H1 (cell line): Measurements from ENCODE around the gene LILRB4. TPM values are rescaled to one million over a fixed set of nuclear protein-coding genes. Genes with fewer than 3 reads are reported as not detected.

Experiments used
- CTCF ChIA-PET: fragments of 300-600 bp; sonication (Branson Sonifier 250); formaldehyde crosslinking; loops from one replicate; lab custom pipeline; 2021; ENCODE audit not compliant: partially characterized antibody; lab: Charles Lee
- POLR2A ChIA-PET: fragments of 300-600 bp; sonication (Branson Sonifier 250); formaldehyde crosslinking; loops from one replicate; lab custom pipeline; 2021; ENCODE audit warnings: inconsistent platforms; ENCODE audit not compliant: partially characterized antibody; lab: Charles Lee
- DNase-seq, 2 experiments: peaks; one replicate each; pipeline versions ENCODE4 v3.0.0 to v3.0.0-alpha.2; 2010 to 2022; ENCODE audit warnings: low spot score in 2 of 2, low read depth in 1 of 2, mixed read lengths in 1 of 2
- FAIRE-seq: peaks from 2 replicates; lab custom pipeline; 2011; peaks lifted over from hg19 to GRCh38; lab: Jason Lieb, UNC
- H2AFZ ChIP-seq: 2 replicates; pipeline ENCODE4 v1.8.1; 2012; ENCODE audit warnings: low read length, inconsistent platforms
- H2AK5ac ChIP-seq: 2 replicates; pipeline ENCODE4 v1.6.1; 2013; ENCODE audit warnings: low read depth, low read length
- H2BK120ac ChIP-seq: replicated peaks from 2 replicates; pipeline ENCODE3; 2013; ENCODE audit warnings: low read depth, low read length, inconsistent platforms
- H2BK12ac ChIP-seq: 2 replicates; pipeline ENCODE4 v1.6.1; 2013; ENCODE audit warnings: low read depth, low read length
- H2BK15ac ChIP-seq: 2 replicates; pipeline ENCODE4 v1.6.1; 2013; ENCODE audit warnings: low read length
- H2BK20ac ChIP-seq: 2 replicates; pipeline ENCODE4 v1.6.1; 2013; ENCODE audit warnings: low read length
- H2BK5ac ChIP-seq: 2 replicates; pipeline ENCODE4 v1.6.1; 2013; ENCODE audit warnings: low read depth, low read length
- H3K14ac ChIP-seq: 2 replicates; pipeline ENCODE4 v1.6.1; 2013; ENCODE audit warnings: inconsistent platforms; ENCODE audit not compliant: insufficient read length
- H3K18ac ChIP-seq: 2 replicates; pipeline ENCODE4 v1.6.1; 2013; ENCODE audit warnings: low read length; ENCODE audit errors: extremely low read depth
- H3K23ac ChIP-seq: 2 replicates; pipeline ENCODE4 v1.6.1; 2013; ENCODE audit warnings: inconsistent platforms; ENCODE audit not compliant: insufficient read length
- H3K23me2 ChIP-seq: 2 replicates; pipeline ENCODE4 v1.6.1; 2013; ENCODE audit warnings: low read depth, low read length
- H3K27ac ChIP-seq: 2 replicates; pipeline ENCODE4 v1.6.1; 2011; ENCODE audit warnings: low read depth, low read length, inconsistent platforms
- H3K27me3 ChIP-seq, 4 experiments: replicated peaks in 1 of 4; 1 replicate in 1 of 4; 2 replicates in 3 of 4; pipeline versions ENCODE4 v1.6.1 to v1.8.1; 2011 to 2013; ENCODE audit warnings: low read length in 3 of 4, mild to moderate bottlenecking in 3 of 4, inconsistent platforms in 2 of 4, mixed read lengths in 2 of 4, moderate library complexity in 1 of 4; ENCODE audit not compliant: control insufficient read depth in 3 of 4, insufficient read depth in 3 of 4; ENCODE audit errors: extremely low read depth in 1 of 4
- H3K36me3 ChIP-seq, 4 experiments: 2 replicates each; pipeline versions ENCODE4 v1.6.1 to v1.8.1; 2011 to 2013; ENCODE audit warnings: mild to moderate bottlenecking in 4 of 4, low read length in 3 of 4, moderate library complexity in 2 of 4, control low read depth in 1 of 4, inconsistent platforms in 1 of 4; ENCODE audit not compliant: insufficient read depth in 4 of 4, control insufficient read depth in 2 of 4
- H3K4ac ChIP-seq: replicated peaks from 2 replicates; pipeline ENCODE3; 2013; ENCODE audit warnings: low read length, low read depth, mixed read lengths, inconsistent platforms; ENCODE audit not compliant: insufficient read length
- H3K4me1 ChIP-seq, 4 experiments: replicated peaks in 1 of 4; 1 replicate in 1 of 4; 2 replicates in 3 of 4; pipeline versions ENCODE4 v1.6.1 to v1.8.1; 2011 to 2013; ENCODE audit warnings: low read length in 3 of 4, inconsistent platforms in 2 of 4, mixed read lengths in 1 of 4; ENCODE audit not compliant: insufficient read depth in 4 of 4, control insufficient read depth in 3 of 4
- H3K4me2 ChIP-seq, 2 experiments: 2 replicates each; pipeline versions ENCODE4 v1.6.1 to v1.8.1; 2011 to 2013; ENCODE audit warnings: low read depth in 2 of 2, low read length in 2 of 2, control low read depth in 1 of 2, inconsistent platforms in 1 of 2, mild to moderate bottlenecking in 1 of 2; ENCODE audit not compliant: insufficient read depth in 1 of 2
- H3K4me3 ChIP-seq, 4 experiments: fragments of 200-600, 300-600 bp in 1 of 4; sonication (generic), shearing (Covaris generic), sonication (Bioruptor Twin) in 1 of 4; 2 replicates each; pipeline versions ENCODE4 v1.5.1 to v1.8.1; 2011 to 2016; ENCODE audit warnings: low read length in 4 of 4, low read depth in 3 of 4, control low read depth in 2 of 4, inconsistent platforms in 2 of 4, mild to moderate bottlenecking in 2 of 4, mixed read lengths in 1 of 4, moderate library complexity in 1 of 4; ENCODE audit not compliant: insufficient read depth in 2 of 4; ENCODE audit errors: extremely low read depth in 1 of 4
- H3K56ac ChIP-seq: replicated peaks from 2 replicates; pipeline ENCODE3; 2013; ENCODE audit warnings: low read depth, mild to moderate bottlenecking, mixed read lengths, low read length, inconsistent platforms; ENCODE audit not compliant: insufficient read length
- H3K79me1 ChIP-seq: 2 replicates; pipeline ENCODE4 v1.6.1; 2013; ENCODE audit warnings: low read depth, low read length, control low read depth
- H3K79me2 ChIP-seq, 2 experiments: 2 replicates each; pipeline versions ENCODE4 v1.6.1 to v1.8.1; 2012 to 2013; ENCODE audit warnings: low read length in 2 of 2, mild to moderate bottlenecking in 2 of 2, inconsistent platforms in 1 of 2; ENCODE audit not compliant: insufficient read depth in 2 of 2, control insufficient read depth in 1 of 2
- H3K9ac ChIP-seq, 4 experiments: replicated peaks in 1 of 4; 1 replicate in 1 of 4; 2 replicates in 3 of 4; pipeline versions ENCODE4 v1.6.1 to v1.8.1; 2011 to 2013; ENCODE audit warnings: low read depth in 3 of 4, low read length in 3 of 4, control low read depth in 2 of 4, mild to moderate bottlenecking in 2 of 4, moderate library complexity in 2 of 4, inconsistent platforms in 1 of 4; ENCODE audit errors: extremely low read depth in 1 of 4
- H3K9me3 ChIP-seq, 2 experiments: 2 replicates each; pipeline versions ENCODE4 v1.6.1 to v1.8.1; 2012 to 2013; ENCODE audit warnings: mild to moderate bottlenecking in 2 of 2, moderate library complexity in 2 of 2, control low read depth in 1 of 2, inconsistent platforms in 1 of 2, low read depth in 1 of 2, low read length in 1 of 2, mixed read lengths in 1 of 2; ENCODE audit not compliant: insufficient read depth in 2 of 2
- H4K20me1 ChIP-seq, 2 experiments: replicated peaks in 1 of 2; 2 replicates each; pipeline versions ENCODE3 to v1.8.1; 2011 to 2013; ENCODE audit warnings: inconsistent platforms in 2 of 2, low read length in 2 of 2, mild to moderate bottlenecking in 1 of 2; ENCODE audit not compliant: insufficient read depth in 2 of 2, control insufficient read depth in 1 of 2
- H4K5ac ChIP-seq: 2 replicates; pipeline ENCODE4 v1.6.1; 2013; ENCODE audit warnings: low read length, low read depth, mixed read lengths, inconsistent platforms; ENCODE audit not compliant: insufficient read length
- H4K8ac ChIP-seq: 2 replicates; pipeline ENCODE4 v1.8.0; 2013; ENCODE audit warnings: mild to moderate bottlenecking, moderate library complexity, low read length, inconsistent platforms; ENCODE audit not compliant: insufficient read depth; ENCODE audit errors: extremely low read depth
- H4K91ac ChIP-seq: replicated peaks from 2 replicates; pipeline ENCODE3; 2013; ENCODE audit warnings: low read length, mixed read lengths, inconsistent platforms; ENCODE audit not compliant: insufficient read length
- ATF3 ChIP-seq: IDR thresholded peaks from 2 replicates; pipeline ENCODE4 v1.6.1; 2011; ENCODE audit warnings: low read depth, mild to moderate bottlenecking, low read length; ENCODE audit not compliant: insufficient read depth
- BCL11A ChIP-seq, 2 experiments: IDR thresholded peaks; one replicate each; pipeline ENCODE4 v1.6.1; 2011; ENCODE audit warnings: low read depth in 2 of 2, low read length in 2 of 2, mild to moderate bottlenecking in 2 of 2
- CBX5 ChIP-seq: fragments of 300-800, 300-1000 bp; sonication (generic); IDR thresholded peaks from 2 replicates; pipeline ENCODE4 v1.7.1; 2016; ENCODE audit warnings: antibody characterized with exemption, low read length, low read depth
- CTBP2 ChIP-seq: IDR thresholded peaks from 2 replicates; pipeline ENCODE4 v1.7.0; 2011; ENCODE audit warnings: borderline replicate concordance, mild to moderate bottlenecking, moderate library complexity, mixed read lengths, low read length; ENCODE audit not compliant: insufficient read depth, insufficient read length
- CTCF ChIP-seq, 3 experiments: IDR thresholded peaks; 1 replicate in 2 of 3; 2 replicates in 1 of 3; pipeline versions ENCODE4 v1.5.1 to v1.6.1; 2011; ENCODE audit warnings: low read length in 3 of 3, mild to moderate bottlenecking in 3 of 3, inconsistent platforms in 2 of 3, low read depth in 1 of 3, moderate library complexity in 1 of 3; ENCODE audit not compliant: insufficient read depth in 1 of 3; ENCODE audit errors: control extremely low read depth in 1 of 3
- KDM5A ChIP-seq: fragments of 200-600 bp; IDR thresholded peaks from 2 replicates; pipeline ENCODE4 v1.7.1; 2012; ENCODE audit warnings: mild to moderate bottlenecking, low read length, inconsistent platforms, mixed read lengths
- RXRA ChIP-seq: IDR thresholded peaks from 2 replicates; pipeline ENCODE4 v1.6.1; 2011; ENCODE audit warnings: low read depth, mild to moderate bottlenecking, low read length, moderate library complexity; ENCODE audit not compliant: insufficient read depth
- SP2 ChIP-seq: IDR thresholded peaks from 2 replicates; pipeline ENCODE4 v1.6.1; 2012; ENCODE audit warnings: mild to moderate bottlenecking, low read length, inconsistent platforms
- SP4 ChIP-seq: IDR thresholded peaks from 2 replicates; pipeline ENCODE4 v1.6.1; 2012; ENCODE audit warnings: low read length, inconsistent platforms
- TCF12 ChIP-seq: IDR thresholded peaks from 2 replicates; pipeline ENCODE4 v1.6.1; 2011; ENCODE audit warnings: low read depth, mild to moderate bottlenecking, low read length
- TEAD4 ChIP-seq: IDR thresholded peaks from 2 replicates; pipeline ENCODE4 v1.6.1; 2012; ENCODE audit warnings: low read depth, low read length, inconsistent platforms, mixed read lengths
- YY1 ChIP-seq: IDR thresholded peaks from 2 replicates; pipeline ENCODE4 v1.6.1; 2011; ENCODE audit warnings: low read depth, mild to moderate bottlenecking, low read length
- WGBS, 2 experiments: shearing (Covaris generic) in 1 of 2; methylation state at CpG; one replicate each; pipeline versions ENCODE4 v1.1.6 to v1.1.7; 2013 to 2015; ENCODE audit warnings: low lambda C conversion rate in 2 of 2, mixed read lengths in 2 of 2, inconsistent platforms in 1 of 2, low coverage in 1 of 2, missing lambda C conversion rate in 1 of 2; ENCODE audit not compliant: insufficient replicate concordance in 2 of 2, insufficient coverage in 1 of 2, insufficient read length in 1 of 2; ENCODE audit errors: extremely low coverage in 1 of 2, missing lambda C conversion rate in 1 of 2; 5-methylcytosine and 5-hydroxymethylcytosine counted together
- polyA plus RNA-seq, 7 experiments: library from polyadenylated mRNA; depleted of rRNA in 3 of 7; stranded (reverse) in 5 of 7; unstranded in 2 of 7; fragments of >200 nt in 5 of 7; fragments of 200-250 nt in 2 of 7; gene quantifications; 1 replicate in 5 of 7; 2 replicates in 1 of 7; 4 replicates in 1 of 7; pipeline versions ENCODE4 v1.2.1 to v1.2.3, GENCODE V29; 2011 to 2013; ENCODE audit warnings: missing spikeins in 2 of 7, mixed read lengths in 2 of 7
- total RNA-seq: library from RNA; stranded (reverse); fragmentation: NEBNext Ultra II Directional; extraction: Animal tissue kit (Norgen Biotek cat#: 25700); gene quantifications from 2 replicates; pipeline ENCODE4 v1.2.1, GENCODE V29; 2021

LILRB4 gene
- total and polyA plus RNA-seq, 2 of the 8 experiments (the other 6 are each of a cell fraction or from before 2014, with no cell fraction given), result not detected

- H2BK12ac ChIP-seq, result no peak overlapping the region
- H3K27ac ChIP-seq, result no peak overlapping the region
- no peak overlapping the region for H2AK5ac ChIP-seq
- FAIRE-seq (no peak), DNase-seq (no peak)
- no peak overlapping the region for H3K4me3 ChIP-seq
- no peak overlapping the region for H2BK120ac ChIP-seq
- no peaks in the 10 kb centered on the region for H3K79me1 ChIP-seq
- H3K14ac ChIP-seq, result no peak overlapping the region
- H3K23me2 ChIP-seq, result no peaks in the 10 kb centered on the region
- no peak overlapping the region for H3K23ac ChIP-seq
- no peak overlapping the region for H2BK20ac ChIP-seq
- WGBS, 2 experiments, result 52% methylated on average over 4 of the region's 4 CpGs; no CpG with 5 or more reads in 1 of the 2 experiments
- no peak overlapping the region for H3K4me2 ChIP-seq
- no peak overlapping the region for H4K8ac ChIP-seq
- H4K20me1 ChIP-seq, result no peaks in the 10 kb centered on the region
- H3K79me2 ChIP-seq, result no peaks in the 10 kb centered on the region
- H2AFZ ChIP-seq, result no peak overlapping the region
- H3K4ac ChIP-seq, result no peak overlapping the region
- H3K4me1 ChIP-seq, result no peaks in the 10 kb centered on the region
- peaks cover 48 to 71% of the 10 kb centered on the region in 2 experiments for H3K9me3 ChIP-seq
- H4K91ac ChIP-seq, result no peak overlapping the region
- H3K27me3 ChIP-seq, result no peaks in the 10 kb centered on the region
- ChIA-PET CTCF (no interaction called here), POLR2A (no interaction called here)
- no peak overlapping the region for H2BK5ac ChIP-seq
- H4K5ac ChIP-seq, result no peak overlapping the region
- H3K9ac ChIP-seq, result no peak overlapping the region
- no peak overlapping the region for H2BK15ac ChIP-seq
- no peak overlapping the region for H3K18ac ChIP-seq
- no peaks in the 10 kb centered on the region for H3K36me3 ChIP-seq
- H3K56ac ChIP-seq, result no peak overlapping the region
- no peak for TF ChIP-seq KDM5A
- TF ChIP-seq CBX5, result no peak
- TF ChIP-seq CTBP2, result no peak
- no peak for TF ChIP-seq RXRA
- no peak for TF ChIP-seq ATF3
- TF ChIP-seq BCL11A (IDR thresholded peaks at IDR 0.05; ENCODE audit: low read depth in 2 of 2, low read length in 2 of 2), result no peak
- no peak for TF ChIP-seq SP4
- no peak for TF ChIP-seq TEAD4
- TF ChIP-seq SP2, result no peak
- no peak for TF ChIP-seq YY1
- TF ChIP-seq TCF12, result no peak
- TF ChIP-seq CTCF (IDR thresholded peaks at IDR 0.05; ENCODE audit: control extremely low read depth in 1 of 3, insufficient read depth in 1 of 3, low read depth in 1 of 3, low read length in 3 of 3), result no peak
These were observed 29.5 kb downstream of the LILRB4 start for GRCh38 chr19:54692298-54692615.
